Colonic mucosa (tissue), 4 donors: Measurements from ENCODE around the gene DROSHA. TPM values are rescaled to one million over a fixed set of nuclear protein-coding genes. Genes with fewer than 3 reads are reported as not detected.
A peak's percentile ranks its signal among the peaks of the same experiment; 100 is the strongest.

ENCODE experiments used
- DNase-seq: peaks from one replicate; pipeline ENCODE4 v3.0.0-alpha.2; 2020
- H3K27ac ChIP-seq: fragments of 200-600 bp; one replicate; pipeline ENCODE4 v1.8.0; 2021
- H3K27me3 ChIP-seq: fragments of 200-600 bp; one replicate; pipeline ENCODE4 v1.8.0; 2021
- H3K36me3 ChIP-seq: fragments of 200-600 bp; one replicate; pipeline ENCODE4 v1.8.0; 2021
- H3K4me1 ChIP-seq: fragments of 200-600 bp; one replicate; pipeline ENCODE4 v1.8.0; 2021; ENCODE audit warnings: mild to moderate bottlenecking
- H3K4me3 ChIP-seq: fragments of 200-600 bp; one replicate; pipeline ENCODE4 v1.8.0; 2021
- H3K9ac ChIP-seq, 2 donors: one replicate each; pipeline ENCODE4 v1.7.0; 2013; ENCODE audit warnings: control low read depth in 2 of 2, low read depth in 2 of 2, low read length in 2 of 2
- H3K9me3 ChIP-seq: fragments of 200-600 bp; one replicate; pipeline ENCODE4 v1.8.0; 2021
- intact Hi-C: fragments of 100-400 bp; cut with DNase I; formaldehyde crosslinking; loops from one replicate; pipeline ENCODE4 v1.14.1; 2022
- total RNA-seq, 2 donors: library from RNA; stranded (reverse); fragmentation: NEBNext Ultra II Directional in 1 of 2; extraction: Animal tissue kit (Norgen Biotek cat#: 25700) in 1 of 2; gene quantifications; one replicate each; pipeline ENCODE4 v1.2.1, GENCODE V29; 2021
- TF ChIP-seq, protein P1 (sequence below): fragments of 200-600 bp; IDR thresholded peaks from one replicate; pipeline ENCODE4 v1.8.0; 2022; ENCODE audit warnings: antibody characterized with exemption, mild to moderate bottlenecking
- donor health status: healthy.
- donor health status: DM: no; HTN: no; CAD: no.
- donor health status: DM: no; HTN: no; CAD: no.

Gene DROSHA
- total RNA-seq, 2 donors from 2014 or later, result 49.2 to 61.6 TPM

DNA sequence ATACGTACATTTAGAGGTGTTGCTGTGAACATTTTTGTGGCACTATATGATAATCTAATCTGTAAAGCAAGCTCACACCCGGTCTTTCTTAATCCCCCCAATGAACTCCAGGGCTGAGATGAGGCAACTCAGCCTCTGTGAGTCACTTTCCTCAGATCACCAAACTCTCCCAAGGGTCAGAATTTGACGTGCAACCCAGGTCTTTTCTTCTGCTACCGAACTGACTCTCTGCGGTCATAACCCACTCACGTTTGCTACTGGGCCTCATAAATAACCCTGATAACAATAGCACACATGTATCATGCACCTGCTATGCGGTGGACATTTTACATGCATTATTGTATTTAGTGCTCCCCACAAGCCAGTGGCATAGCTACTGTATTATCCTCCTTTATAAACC is 153.1 kb downstream of the DROSHA start:
- DNase-seq, result no peak
- Histone ChIP-seq H3K27ac (no peak overlapping the region), H3K27me3 (no peaks in the 10 kb centered on the region), H3K4me3 (no peak overlapping the region), H3K36me3 (no peaks in the 10 kb centered on the region), H3K9me3 (no peaks in the 10 kb centered on the region), H3K9ac (no peak overlapping the region), H3K4me1 (no peaks in the 10 kb centered on the region)
- intact Hi-C loops, result no loop called here
- TF ChIP-seq, protein P1, sequence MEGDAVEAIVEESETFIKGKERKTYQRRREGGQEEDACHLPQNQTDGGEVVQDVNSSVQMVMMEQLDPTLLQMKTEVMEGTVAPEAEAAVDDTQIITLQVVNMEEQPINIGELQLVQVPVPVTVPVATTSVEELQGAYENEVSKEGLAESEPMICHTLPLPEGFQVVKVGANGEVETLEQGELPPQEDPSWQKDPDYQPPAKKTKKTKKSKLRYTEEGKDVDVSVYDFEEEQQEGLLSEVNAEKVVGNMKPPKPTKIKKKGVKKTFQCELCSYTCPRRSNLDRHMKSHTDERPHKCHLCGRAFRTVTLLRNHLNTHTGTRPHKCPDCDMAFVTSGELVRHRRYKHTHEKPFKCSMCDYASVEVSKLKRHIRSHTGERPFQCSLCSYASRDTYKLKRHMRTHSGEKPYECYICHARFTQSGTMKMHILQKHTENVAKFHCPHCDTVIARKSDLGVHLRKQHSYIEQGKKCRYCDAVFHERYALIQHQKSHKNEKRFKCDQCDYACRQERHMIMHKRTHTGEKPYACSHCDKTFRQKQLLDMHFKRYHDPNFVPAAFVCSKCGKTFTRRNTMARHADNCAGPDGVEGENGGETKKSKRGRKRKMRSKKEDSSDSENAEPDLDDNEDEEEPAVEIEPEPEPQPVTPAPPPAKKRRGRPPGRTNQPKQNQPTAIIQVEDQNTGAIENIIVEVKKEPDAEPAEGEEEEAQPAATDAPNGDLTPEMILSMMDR, result no peak

DNA sequence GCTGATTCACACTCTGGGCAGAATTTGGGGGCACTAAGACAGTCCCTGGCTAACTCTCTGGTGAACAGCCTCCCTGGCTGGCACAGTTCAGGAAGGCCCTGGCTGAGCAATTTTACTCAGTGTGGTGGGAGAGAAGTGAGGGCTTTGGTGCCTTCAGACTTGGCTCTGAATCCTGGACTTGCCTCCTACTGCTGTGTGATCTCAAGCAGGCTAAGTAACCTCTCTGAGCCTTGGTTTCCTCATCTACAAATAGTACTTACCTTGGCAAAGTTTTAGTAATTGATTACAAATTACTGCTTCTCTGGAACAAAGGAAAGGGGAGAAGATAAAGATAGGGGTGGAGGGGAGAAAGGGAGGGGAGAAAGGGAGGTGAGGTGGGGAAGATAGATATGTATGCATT is 153.8 kb downstream of the DROSHA start:
- peak overlapping the region; percentile 50 for H3K27ac ChIP-seq
- TF ChIP-seq, protein P1, result no peak

DNA sequence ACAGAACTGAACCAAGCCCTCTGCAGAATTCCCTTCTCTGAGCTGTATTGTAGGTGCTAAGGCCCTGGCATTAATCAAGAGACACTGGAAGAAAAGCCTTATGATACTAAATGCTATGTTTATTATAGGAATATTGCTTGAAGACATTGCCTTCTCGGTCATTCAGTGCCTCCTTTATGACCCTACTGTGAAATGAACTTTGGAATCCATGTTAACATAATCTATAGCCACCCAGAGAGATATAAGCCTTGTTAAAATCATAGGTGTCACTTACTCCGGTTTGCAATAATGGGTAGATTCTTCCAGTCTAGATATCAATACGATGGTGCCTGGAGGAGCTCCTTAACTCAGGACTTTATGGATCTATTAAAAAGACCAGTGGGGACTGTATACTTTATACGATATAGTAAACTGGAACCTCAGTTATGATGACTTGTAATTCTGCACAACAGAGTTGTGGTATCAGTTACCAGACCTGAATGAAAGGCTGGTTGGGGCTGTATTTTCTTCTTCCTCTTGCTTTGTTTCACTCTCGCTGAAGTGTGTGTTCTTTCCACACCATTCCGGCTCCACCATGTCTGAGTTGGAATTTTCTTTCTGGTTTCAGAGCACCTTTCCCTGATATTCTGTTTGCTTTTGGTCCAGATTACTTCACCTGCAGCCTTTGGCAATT is 154.5 kb downstream of the DROSHA start:
- Histone ChIP-seq H3K27ac (peak overlapping the region; percentile 50), H3K36me3 (no peaks in the 10 kb centered on the region), H3K4me3 (no peak overlapping the region), H3K27me3 (no peaks in the 10 kb centered on the region), H3K4me1 (no peaks in the 10 kb centered on the region), H3K9ac (no peak overlapping the region), H3K9me3 (no peaks in the 10 kb centered on the region)
- intact Hi-C loops, result no loop called here
- TF ChIP-seq, protein P1, result no peak
- DNase-seq, result peak; percentile 27

More for the DNA sequence above, 153.8 kb downstream of the DROSHA start:
- Histone ChIP-seq H3K27me3 (no peaks in the 10 kb centered on the region), H3K9ac (no peak overlapping the region), H3K9me3 (no peaks in the 10 kb centered on the region), H3K4me3 (no peak overlapping the region), H3K4me1 (no peaks in the 10 kb centered on the region), H3K36me3 (no peaks in the 10 kb centered on the region)
- no peak for DNase-seq
- intact Hi-C loops, result no loop called here

DNA sequence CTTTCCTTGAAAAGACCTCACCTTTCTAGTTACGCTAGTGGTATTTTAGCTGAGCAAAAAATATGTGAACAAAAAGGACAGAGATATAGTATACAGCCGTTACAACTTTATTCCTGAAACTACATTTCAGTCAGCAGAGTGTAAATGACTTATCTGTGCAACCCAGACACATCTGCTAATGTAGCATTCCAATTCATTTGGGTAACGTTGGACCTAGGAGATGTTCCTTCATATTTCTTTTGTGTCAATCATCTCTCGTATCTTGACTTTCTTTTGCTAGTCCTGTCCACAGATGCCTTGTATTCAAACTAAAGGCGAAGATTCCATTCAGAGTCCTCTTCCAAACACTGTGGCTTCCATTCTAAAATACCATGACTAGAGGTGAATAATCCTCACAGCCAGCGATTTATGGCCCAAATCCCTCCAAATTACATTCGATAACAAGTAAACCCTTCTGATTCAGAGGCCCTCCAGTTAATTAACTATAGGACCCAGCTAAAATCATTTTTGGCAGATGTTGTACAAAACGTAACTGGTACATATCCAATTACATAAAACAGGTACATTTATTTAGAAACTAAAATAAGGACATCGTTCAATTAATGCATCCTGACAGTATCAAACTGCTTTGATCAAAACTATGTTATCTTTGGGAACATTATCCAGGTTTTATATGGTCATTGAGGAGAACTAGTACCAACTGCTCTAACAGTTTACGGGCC is 155.7 kb downstream of the DROSHA start:
- intact Hi-C loops, result no loop called here
- Histone ChIP-seq H3K4me1 (no peaks in the 10 kb centered on the region), H3K27me3 (no peaks in the 10 kb centered on the region), H3K9ac (no peak overlapping the region), H3K4me3 (no peak overlapping the region), H3K9me3 (no peaks in the 10 kb centered on the region), H3K36me3 (no peaks in the 10 kb centered on the region), H3K27ac (no peak overlapping the region)
- no peak for DNase-seq
- TF ChIP-seq, protein P1, result no peak

DNA sequence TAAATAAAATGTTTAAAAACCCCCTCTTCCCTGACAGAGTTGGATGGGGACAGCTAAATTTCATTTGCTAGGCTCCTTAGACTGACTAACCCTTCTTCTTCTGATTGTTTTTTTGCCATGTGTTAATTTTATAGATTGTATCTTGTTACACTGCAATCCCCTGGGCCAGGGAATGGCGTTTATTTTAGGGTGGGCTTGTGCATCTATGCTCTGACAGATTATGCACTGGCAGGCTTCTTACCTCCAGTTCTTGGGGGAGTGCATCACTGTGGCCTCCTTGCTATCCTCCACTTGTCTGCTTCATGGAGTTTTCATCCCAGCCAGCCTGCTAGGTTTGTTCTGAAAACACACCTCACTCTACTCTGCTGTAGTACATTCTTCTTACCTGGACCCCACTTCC is 159.8 kb downstream of the DROSHA start:
- Histone ChIP-seq H3K9me3 (no peaks in the 10 kb centered on the region), H3K9ac (no peak overlapping the region), H3K27ac (no peak overlapping the region), H3K36me3 (no peaks in the 10 kb centered on the region), H3K27me3 (no peaks in the 10 kb centered on the region), H3K4me3 (no peak overlapping the region), H3K4me1 (no peaks in the 10 kb centered on the region)
- DNase-seq, result no peak
- TF ChIP-seq, protein P1, result no peak
- intact Hi-C loops, result no loop called here
